ENCODE measurements around the gene SRP19. TPM values are rescaled to one million over a fixed set of nuclear protein-coding genes. Genes with fewer than 3 reads are reported as not detected.

SRP19 gene
- polyA plus RNA-seq, 1 donor (not counting 4 experiments of a cell fraction or from before 2014, with no cell fraction given) = 93.7 TPM

DNA sequence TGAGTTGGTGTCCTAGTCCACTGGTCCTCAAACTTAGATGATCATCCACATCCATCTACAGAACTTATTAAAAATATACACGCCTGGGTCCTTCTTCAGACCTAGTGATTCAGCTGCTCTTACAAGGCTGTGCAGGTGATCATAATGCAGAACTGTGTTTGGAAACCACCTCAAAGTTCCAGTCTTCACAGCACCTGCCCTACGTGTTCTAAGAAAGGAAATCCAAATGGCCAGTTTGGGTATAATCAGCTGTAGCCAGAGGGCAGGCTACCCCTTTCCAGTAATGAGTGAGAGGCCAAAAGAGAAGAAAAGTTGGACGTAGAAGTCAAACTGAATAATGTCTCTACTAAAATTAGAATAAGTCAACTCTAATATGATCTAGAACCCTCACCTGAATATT lies 45.5 kb downstream of the SRP19 start:
- no peaks in the 10 kb centered on the region for H3K4me1 ChIP-seq (ENCODE audit: control insufficient read depth, extremely low read depth, insufficient read depth, low read length)
- dilution Hi-C loops (cut with MboI; ENCODE audit: extremely low pct_ligation_motif_present, low sequenced_read_pairs) = no loop called here
- H4K20me1 ChIP-seq (ENCODE audit: control insufficient read depth, extremely low read depth, insufficient read depth, low read length) = peaks cover 3% of the 10 kb centered on the region
- no peak overlapping the region for H3K4me3 ChIP-seq (ENCODE audit: control insufficient read depth in 2 of 3, extremely low read depth in 1 of 3, insufficient read depth in 2 of 3, low read depth in 1 of 3, low read length in 3 of 3)
- no peak for DNase-seq (ENCODE audit: low read depth, low spot score)
- peaks cover 58% of the 10 kb centered on the region for H3K79me2 ChIP-seq (ENCODE audit: control insufficient read depth, insufficient read depth, low read length)
- TF ChIP-seq, protein P1, sequence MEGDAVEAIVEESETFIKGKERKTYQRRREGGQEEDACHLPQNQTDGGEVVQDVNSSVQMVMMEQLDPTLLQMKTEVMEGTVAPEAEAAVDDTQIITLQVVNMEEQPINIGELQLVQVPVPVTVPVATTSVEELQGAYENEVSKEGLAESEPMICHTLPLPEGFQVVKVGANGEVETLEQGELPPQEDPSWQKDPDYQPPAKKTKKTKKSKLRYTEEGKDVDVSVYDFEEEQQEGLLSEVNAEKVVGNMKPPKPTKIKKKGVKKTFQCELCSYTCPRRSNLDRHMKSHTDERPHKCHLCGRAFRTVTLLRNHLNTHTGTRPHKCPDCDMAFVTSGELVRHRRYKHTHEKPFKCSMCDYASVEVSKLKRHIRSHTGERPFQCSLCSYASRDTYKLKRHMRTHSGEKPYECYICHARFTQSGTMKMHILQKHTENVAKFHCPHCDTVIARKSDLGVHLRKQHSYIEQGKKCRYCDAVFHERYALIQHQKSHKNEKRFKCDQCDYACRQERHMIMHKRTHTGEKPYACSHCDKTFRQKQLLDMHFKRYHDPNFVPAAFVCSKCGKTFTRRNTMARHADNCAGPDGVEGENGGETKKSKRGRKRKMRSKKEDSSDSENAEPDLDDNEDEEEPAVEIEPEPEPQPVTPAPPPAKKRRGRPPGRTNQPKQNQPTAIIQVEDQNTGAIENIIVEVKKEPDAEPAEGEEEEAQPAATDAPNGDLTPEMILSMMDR (optimal IDR thresholded peaks at IDR 0.05 in 1 of 3, IDR thresholded peaks at IDR 0.05 in 1 of 3, conservative IDR thresholded peaks at IDR 0.05 in 1 of 3; ENCODE audit: extremely low read depth in 1 of 3, insufficient read depth in 2 of 3, low read length in 3 of 3) = no peak
- no peak for TF ChIP-seq EZH2 (IDR thresholded peaks at IDR 0.05; ENCODE audit: low read length)
- no peak overlapping the region for H3K27ac ChIP-seq (ENCODE audit: control insufficient read depth, insufficient read depth, low read length)
- no peaks in the 10 kb centered on the region for H3K9me1 ChIP-seq (ENCODE audit: control insufficient read depth, extremely low read depth, insufficient read depth, low read length)
- no peak overlapping the region for H3K9ac ChIP-seq (ENCODE audit: control insufficient read depth, extremely low read depth, insufficient read depth, low read length)
- no peaks in the 10 kb centered on the region for H3K27me3 ChIP-seq (ENCODE audit: control insufficient read depth, extremely low read depth, insufficient read depth, low read length)
- H3K9me3 ChIP-seq (ENCODE audit: control insufficient read depth, low read depth, low read length) = no peaks in the 10 kb centered on the region
- FAIRE-seq = no peak
- no peak overlapping the region for H3K4me2 ChIP-seq (ENCODE audit: control insufficient read depth, extremely low read depth, insufficient read depth, low read depth, low read length)
- H3K36me3 ChIP-seq (ENCODE audit: control insufficient read depth in 2 of 2, extremely low read depth in 1 of 2, insufficient read depth in 2 of 2, low read length in 2 of 2) = peaks cover 17 to 21% of the 10 kb centered on the region in 2 experiments
- no peak overlapping the region for H2AFZ ChIP-seq (ENCODE audit: control insufficient read depth, low read length)

GRCh38 chr5:112907166-112907631 lies 46.1 kb downstream of the SRP19 start:
- Histone ChIP-seq H3K4me1 (ENCODE audit: control insufficient read depth, extremely low read depth, insufficient read depth, low read length) (no peaks in the 10 kb centered on the region), H3K9me3 (ENCODE audit: control insufficient read depth, low read depth, low read length) (no peaks in the 10 kb centered on the region), H4K20me1 (ENCODE audit: control insufficient read depth, extremely low read depth, insufficient read depth, low read length) (peaks cover 3% of the 10 kb centered on the region), H3K4me3 (ENCODE audit: control insufficient read depth in 2 of 3, extremely low read depth in 1 of 3, insufficient read depth in 2 of 3, low read depth in 1 of 3, low read length in 3 of 3) (no peak overlapping the region), H3K36me3 (ENCODE audit: control insufficient read depth in 2 of 2, extremely low read depth in 1 of 2, insufficient read depth in 2 of 2, low read length in 2 of 2) (peaks cover 15 to 20% of the 10 kb centered on the region in 2 experiments), H3K27me3 (ENCODE audit: control insufficient read depth, extremely low read depth, insufficient read depth, low read length) (no peaks in the 10 kb centered on the region), H3K9me1 (ENCODE audit: control insufficient read depth, extremely low read depth, insufficient read depth, low read length) (no peaks in the 10 kb centered on the region), H3K4me2 (ENCODE audit: control insufficient read depth, extremely low read depth, insufficient read depth, low read depth, low read length) (no peak overlapping the region), H2AFZ (ENCODE audit: control insufficient read depth, low read length) (no peak overlapping the region), H3K79me2 (ENCODE audit: control insufficient read depth, insufficient read depth, low read length) (peaks cover 63% of the 10 kb centered on the region), H3K9ac (ENCODE audit: control insufficient read depth, extremely low read depth, insufficient read depth, low read length) (no peak overlapping the region), H3K27ac (ENCODE audit: control insufficient read depth, insufficient read depth, low read length) (no peak overlapping the region)
- no peak for DNase-seq (ENCODE audit: low read depth, low spot score)
- dilution Hi-C loops (cut with MboI; ENCODE audit: extremely low pct_ligation_motif_present, low sequenced_read_pairs) = no loop called here
- no peak for FAIRE-seq
- TF ChIP-seq EZH2 (IDR thresholded peaks at IDR 0.05; ENCODE audit: low read length) = no peak
- TF ChIP-seq, protein P1 (optimal IDR thresholded peaks at IDR 0.05 in 1 of 3, IDR thresholded peaks at IDR 0.05 in 1 of 3, conservative IDR thresholded peaks at IDR 0.05 in 1 of 3; ENCODE audit: extremely low read depth in 1 of 3, insufficient read depth in 2 of 3, low read length in 3 of 3) = no peak
